ENCODE measurements around the gene HARS1.

DNA sequence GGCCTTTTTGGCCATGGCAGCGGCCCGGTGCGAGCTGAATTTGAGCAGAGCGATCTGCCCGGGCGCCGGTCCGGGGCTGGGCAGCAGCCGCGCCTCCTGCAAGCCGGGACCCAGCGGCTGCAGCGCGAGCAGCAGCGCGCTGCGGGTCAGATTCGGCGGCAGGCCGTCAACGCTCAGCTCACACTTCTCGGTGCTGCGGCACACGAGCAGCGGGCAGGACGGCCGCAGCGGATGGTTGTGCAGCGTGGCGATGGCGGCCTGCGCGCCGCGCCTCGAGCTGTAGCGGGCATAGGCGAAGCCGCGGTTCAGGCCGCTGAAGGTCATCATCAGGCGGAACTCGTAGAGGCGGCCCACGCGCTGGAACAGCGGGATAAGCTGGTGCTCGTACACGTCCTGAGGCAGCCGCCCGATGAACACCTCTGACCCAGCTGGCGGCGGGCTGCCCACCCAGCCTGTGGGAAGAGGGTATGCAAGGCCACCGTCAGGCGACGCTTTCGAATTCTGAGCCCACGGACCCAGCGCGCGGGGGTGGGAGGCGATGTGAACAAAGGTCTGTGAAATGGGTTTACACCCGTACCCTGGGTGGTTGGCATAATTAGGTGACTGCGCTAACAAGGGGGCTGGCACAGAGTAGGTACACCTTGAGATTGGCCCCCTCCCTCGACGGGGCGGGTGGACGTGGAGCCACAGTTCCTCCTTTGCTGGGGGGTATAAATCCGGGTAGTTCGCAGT is 18.5 kb downstream of the HARS1 start:
- TF ChIP-seq, protein P1, sequence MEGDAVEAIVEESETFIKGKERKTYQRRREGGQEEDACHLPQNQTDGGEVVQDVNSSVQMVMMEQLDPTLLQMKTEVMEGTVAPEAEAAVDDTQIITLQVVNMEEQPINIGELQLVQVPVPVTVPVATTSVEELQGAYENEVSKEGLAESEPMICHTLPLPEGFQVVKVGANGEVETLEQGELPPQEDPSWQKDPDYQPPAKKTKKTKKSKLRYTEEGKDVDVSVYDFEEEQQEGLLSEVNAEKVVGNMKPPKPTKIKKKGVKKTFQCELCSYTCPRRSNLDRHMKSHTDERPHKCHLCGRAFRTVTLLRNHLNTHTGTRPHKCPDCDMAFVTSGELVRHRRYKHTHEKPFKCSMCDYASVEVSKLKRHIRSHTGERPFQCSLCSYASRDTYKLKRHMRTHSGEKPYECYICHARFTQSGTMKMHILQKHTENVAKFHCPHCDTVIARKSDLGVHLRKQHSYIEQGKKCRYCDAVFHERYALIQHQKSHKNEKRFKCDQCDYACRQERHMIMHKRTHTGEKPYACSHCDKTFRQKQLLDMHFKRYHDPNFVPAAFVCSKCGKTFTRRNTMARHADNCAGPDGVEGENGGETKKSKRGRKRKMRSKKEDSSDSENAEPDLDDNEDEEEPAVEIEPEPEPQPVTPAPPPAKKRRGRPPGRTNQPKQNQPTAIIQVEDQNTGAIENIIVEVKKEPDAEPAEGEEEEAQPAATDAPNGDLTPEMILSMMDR (IDR thresholded peaks at IDR 0.05): no peak
- no peak for TF ChIP-seq EZH2 (IDR thresholded peaks at IDR 0.05)

Data from neural progenitor cell (in vitro differentiated cells).